B cell (primary cell): ENCODE data around the gene ZNF333.

Experiments
- EZH2 ChIP-seq: IDR thresholded peaks from 2 replicates; pipeline ENCODE4 v1.6.1; 2012; ENCODE audit warnings: borderline replicate concordance, low read depth, mild to moderate bottlenecking, moderate library complexity, low read length; ENCODE audit not compliant: insufficient read depth, poor library complexity, severe bottlenecking
- TF ChIP-seq, protein P1 (sequence below): fragments of 200-600 bp; IDR thresholded peaks from one replicate; pipeline ENCODE4 v1.8.0; 2022; ENCODE audit warnings: antibody characterized with exemption, mild to moderate bottlenecking

GRCh38 chr19:14761607-14762006 is 71.8 kb downstream of the ZNF333 start:
- TF ChIP-seq, protein P1, sequence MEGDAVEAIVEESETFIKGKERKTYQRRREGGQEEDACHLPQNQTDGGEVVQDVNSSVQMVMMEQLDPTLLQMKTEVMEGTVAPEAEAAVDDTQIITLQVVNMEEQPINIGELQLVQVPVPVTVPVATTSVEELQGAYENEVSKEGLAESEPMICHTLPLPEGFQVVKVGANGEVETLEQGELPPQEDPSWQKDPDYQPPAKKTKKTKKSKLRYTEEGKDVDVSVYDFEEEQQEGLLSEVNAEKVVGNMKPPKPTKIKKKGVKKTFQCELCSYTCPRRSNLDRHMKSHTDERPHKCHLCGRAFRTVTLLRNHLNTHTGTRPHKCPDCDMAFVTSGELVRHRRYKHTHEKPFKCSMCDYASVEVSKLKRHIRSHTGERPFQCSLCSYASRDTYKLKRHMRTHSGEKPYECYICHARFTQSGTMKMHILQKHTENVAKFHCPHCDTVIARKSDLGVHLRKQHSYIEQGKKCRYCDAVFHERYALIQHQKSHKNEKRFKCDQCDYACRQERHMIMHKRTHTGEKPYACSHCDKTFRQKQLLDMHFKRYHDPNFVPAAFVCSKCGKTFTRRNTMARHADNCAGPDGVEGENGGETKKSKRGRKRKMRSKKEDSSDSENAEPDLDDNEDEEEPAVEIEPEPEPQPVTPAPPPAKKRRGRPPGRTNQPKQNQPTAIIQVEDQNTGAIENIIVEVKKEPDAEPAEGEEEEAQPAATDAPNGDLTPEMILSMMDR, result no peak
- TF ChIP-seq EZH2, result no peak
